Cardiac fibroblast (primary cell): ENCODE data around the gene SCCPDH.

Experiments
- DNase-seq, 2 donors: peaks; one replicate each; pipeline versions ENCODE4 v3.0.0 to v3.0.0-alpha.2; 2010; ENCODE audit warnings: low read depth in 2 of 2
- H3K4me3 ChIP-seq, 2 donors: replicated peaks in 1 of 2; 1 replicate in 1 of 2; 2 replicates in 1 of 2; pipeline ENCODE4 v1.5.1; 2011; ENCODE audit warnings: low read depth in 2 of 2, low read length in 2 of 2, mild to moderate bottlenecking in 2 of 2, moderate library complexity in 1 of 2
- CTCF ChIP-seq: IDR thresholded peaks from one replicate; pipeline ENCODE4 v1.5.1; 2011; ENCODE audit warnings: low read depth, mild to moderate bottlenecking, low read length, inconsistent platforms

The SCCPDH gene

GRCh38 chr1:246798606-246799496, 74.6 kb downstream of the SCCPDH start:
- H3K4me3 ChIP-seq: no peak overlapping the region
- no peak for DNase-seq
- no peak for TF ChIP-seq CTCF

- no peak overlapping the region for H3K4me3 ChIP-seq
- no peak for DNase-seq
- no peak for TF ChIP-seq CTCF
These were observed 76.1 kb downstream of the SCCPDH start for GRCh38 chr1:246800356-246800755.

GRCh38 chr1:246800756-246801155, 76.5 kb downstream of the SCCPDH start:
- no peak overlapping the region for H3K4me3 ChIP-seq
- DNase-seq: no peak
- no peak for TF ChIP-seq CTCF

- no peak for TF ChIP-seq CTCF
- no peak overlapping the region for H3K4me3 ChIP-seq
- DNase-seq: peak; percentile 6 to 36
These were observed 77.2 kb downstream of the SCCPDH start for GRCh38 chr1:246801241-246802020.

- no peak for TF ChIP-seq CTCF
- DNase-seq: no peak
- no peak overlapping the region for H3K4me3 ChIP-seq
These were observed 79.2 kb downstream of the SCCPDH start for GRCh38 chr1:246803373-246803772.

- no peak for TF ChIP-seq CTCF
- H3K4me3 ChIP-seq: no peak overlapping the region
- DNase-seq: no peak
These were observed 79.7 kb downstream of the SCCPDH start for GRCh38 chr1:246803883-246804282.
